ENCODE results near the gene ACCSL.

DNA sequence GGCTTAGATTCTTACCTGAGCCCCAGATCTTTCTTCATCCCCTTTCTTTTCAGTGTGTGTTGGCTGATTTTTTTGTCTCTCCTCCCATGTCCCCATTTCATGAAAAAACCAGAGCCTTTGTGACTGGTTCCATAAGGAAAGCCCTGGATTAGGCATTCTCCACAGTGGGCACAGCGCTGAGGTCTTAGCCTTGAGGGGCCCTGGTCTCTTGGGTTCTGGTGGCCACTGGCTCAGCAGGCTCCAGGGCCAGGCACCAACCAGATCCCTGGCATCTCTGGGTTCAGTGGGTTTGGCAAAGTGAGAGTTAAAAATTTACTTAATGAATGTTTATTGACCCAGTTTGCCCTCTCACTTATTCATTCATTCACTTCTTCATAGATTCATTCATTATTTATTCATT lies 49.5 kb upstream of the ACCSL start:
- TF ChIP-seq, protein P1, sequence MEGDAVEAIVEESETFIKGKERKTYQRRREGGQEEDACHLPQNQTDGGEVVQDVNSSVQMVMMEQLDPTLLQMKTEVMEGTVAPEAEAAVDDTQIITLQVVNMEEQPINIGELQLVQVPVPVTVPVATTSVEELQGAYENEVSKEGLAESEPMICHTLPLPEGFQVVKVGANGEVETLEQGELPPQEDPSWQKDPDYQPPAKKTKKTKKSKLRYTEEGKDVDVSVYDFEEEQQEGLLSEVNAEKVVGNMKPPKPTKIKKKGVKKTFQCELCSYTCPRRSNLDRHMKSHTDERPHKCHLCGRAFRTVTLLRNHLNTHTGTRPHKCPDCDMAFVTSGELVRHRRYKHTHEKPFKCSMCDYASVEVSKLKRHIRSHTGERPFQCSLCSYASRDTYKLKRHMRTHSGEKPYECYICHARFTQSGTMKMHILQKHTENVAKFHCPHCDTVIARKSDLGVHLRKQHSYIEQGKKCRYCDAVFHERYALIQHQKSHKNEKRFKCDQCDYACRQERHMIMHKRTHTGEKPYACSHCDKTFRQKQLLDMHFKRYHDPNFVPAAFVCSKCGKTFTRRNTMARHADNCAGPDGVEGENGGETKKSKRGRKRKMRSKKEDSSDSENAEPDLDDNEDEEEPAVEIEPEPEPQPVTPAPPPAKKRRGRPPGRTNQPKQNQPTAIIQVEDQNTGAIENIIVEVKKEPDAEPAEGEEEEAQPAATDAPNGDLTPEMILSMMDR (IDR thresholded peaks at IDR 0.05), result no peak
- TF ChIP-seq POLR2AphosphoS5 (IDR thresholded peaks at IDR 0.05) (no peak), POLR2A (IDR thresholded peaks at IDR 0.05) (no peak)
